ENCODE measurements around the gene HNRNPUL2. TPM values are rescaled to one million over a fixed set of nuclear protein-coding genes. Genes with fewer than 3 reads are reported as not detected.

The HNRNPUL2 gene
- total RNA-seq, 1 experiment from 2014 or later: 4.4 TPM

Other genes starting within 250 kb of the HNRNPUL2 start
- gene AHNAK, start 180.7 kb downstream of the HNRNPUL2 start, total RNA-seq (2014; rRNA removed; shearing (Covaris generic); ENCODE audit: low replicate concordance): 141 and 188 TPM in 2 replicates
- gene EEF1G, start 153.6 kb downstream of the HNRNPUL2 start, total RNA-seq (2014; rRNA removed; shearing (Covaris generic); ENCODE audit: low replicate concordance): 2,603 and 2,794 TPM in 2 replicates
- 11.7 and 14.2 TPM in 2 replicates for gene TUT1, start 135.9 kb downstream of the HNRNPUL2 start, total RNA-seq (2014; rRNA removed; shearing (Covaris generic); ENCODE audit: low replicate concordance)
- gene MTA2, start 125.6 kb downstream of the HNRNPUL2 start, total RNA-seq (2014; rRNA removed; shearing (Covaris generic); ENCODE audit: low replicate concordance): 87.5 and 107 TPM in 2 replicates
- 16.1 and 19.3 TPM in 2 replicates for gene EML3, start 114.7 kb downstream of the HNRNPUL2 start, total RNA-seq (2014; rRNA removed; shearing (Covaris generic); ENCODE audit: low replicate concordance)
- 4.5 and 7.4 TPM in 2 replicates for gene ROM1, start 114.2 kb downstream of the HNRNPUL2 start, total RNA-seq (2014; rRNA removed; shearing (Covaris generic); ENCODE audit: low replicate concordance)
- gene B3GAT3, start 105.5 kb downstream of the HNRNPUL2 start, total RNA-seq (2014; rRNA removed; shearing (Covaris generic); ENCODE audit: low replicate concordance): 34.9 and 52.3 TPM in 2 replicates
- 434 and 492 TPM in 2 replicates for gene GANAB, start 80.8 kb downstream of the HNRNPUL2 start, total RNA-seq (2014; rRNA removed; shearing (Covaris generic); ENCODE audit: low replicate concordance)
- gene INTS5, start 74.2 kb downstream of the HNRNPUL2 start, total RNA-seq (2014; rRNA removed; shearing (Covaris generic); ENCODE audit: low replicate concordance): 7.6 and 14.5 TPM in 2 replicates
- gene C11orf98, start 62.2 kb downstream of the HNRNPUL2 start, total RNA-seq (2014; rRNA removed; shearing (Covaris generic); ENCODE audit: low replicate concordance): 48.1 and 59.2 TPM in 2 replicates
- 0.09 and 6.4 TPM in 2 replicates for gene CSKMT, start 62.1 kb downstream of the HNRNPUL2 start, total RNA-seq (2014; rRNA removed; shearing (Covaris generic); ENCODE audit: low replicate concordance)
- 18.2 and 25.6 TPM in 2 replicates for gene UQCC3, start 55.8 kb downstream of the HNRNPUL2 start, total RNA-seq (2014; rRNA removed; shearing (Covaris generic); ENCODE audit: low replicate concordance)
- 1.9 and 3.2 TPM in 2 replicates for gene LBHD1, start 55.2 kb downstream of the HNRNPUL2 start, total RNA-seq (2014; rRNA removed; shearing (Covaris generic); ENCODE audit: low replicate concordance)
- 81.8 and 106 TPM in 2 replicates for gene UBXN1, start 48.4 kb downstream of the HNRNPUL2 start, total RNA-seq (2014; rRNA removed; shearing (Covaris generic); ENCODE audit: low replicate concordance)
- not detected in 2 replicates for gene LRRN4CL, start 37.9 kb downstream of the HNRNPUL2 start, total RNA-seq (2014; rRNA removed; shearing (Covaris generic); ENCODE audit: low replicate concordance)
- gene BSCL2, start 20.0 kb downstream of the HNRNPUL2 start, total RNA-seq (2014; rRNA removed; shearing (Covaris generic); ENCODE audit: low replicate concordance): 37.5 and 55.8 TPM in 2 replicates
- not detected in 2 replicates for gene GNG3, start 19.8 kb downstream of the HNRNPUL2 start, total RNA-seq (2014; rRNA removed; shearing (Covaris generic); ENCODE audit: low replicate concordance)
- 30.9 and 37.2 TPM in 2 replicates for gene TTC9C, start 1.0 kb upstream of the HNRNPUL2 start, total RNA-seq (2014; rRNA removed; shearing (Covaris generic); ENCODE audit: low replicate concordance)
- 4.6 and 14.9 TPM in 2 replicates for gene ZBTB3, start 26.7 kb upstream of the HNRNPUL2 start, total RNA-seq (2014; rRNA removed; shearing (Covaris generic); ENCODE audit: low replicate concordance)
- gene POLR2G, start 34.1 kb upstream of the HNRNPUL2 start, total RNA-seq (2014; rRNA removed; shearing (Covaris generic); ENCODE audit: low replicate concordance): 75.4 and 80.0 TPM in 2 replicates
- 12.9 and 14.6 TPM in 2 replicates for gene TAF6L, start 43.9 kb upstream of the HNRNPUL2 start, total RNA-seq (2014; rRNA removed; shearing (Covaris generic); ENCODE audit: low replicate concordance)
- gene TMEM179B, start 59.9 kb upstream of the HNRNPUL2 start, total RNA-seq (2014; rRNA removed; shearing (Covaris generic); ENCODE audit: low replicate concordance): 14.9 and 33.8 TPM in 2 replicates
- 42.0 and 58.7 TPM in 2 replicates for gene TMEM223, start 64.5 kb upstream of the HNRNPUL2 start, total RNA-seq (2014; rRNA removed; shearing (Covaris generic); ENCODE audit: low replicate concordance)
- 1.5 and 6.3 TPM in 2 replicates for gene NXF1, start 78.0 kb upstream of the HNRNPUL2 start, total RNA-seq (2014; rRNA removed; shearing (Covaris generic); ENCODE audit: low replicate concordance)
- 29.6 and 39.5 TPM in 2 replicates for gene STX5, start 104.6 kb upstream of the HNRNPUL2 start, total RNA-seq (2014; rRNA removed; shearing (Covaris generic); ENCODE audit: low replicate concordance)
- gene TEX54, start 105.4 kb upstream of the HNRNPUL2 start, total RNA-seq (2014; rRNA removed; shearing (Covaris generic); ENCODE audit: low replicate concordance): not detected in 2 replicates
- 82.0 and 102 TPM in 2 replicates for gene WDR74, start 112.1 kb upstream of the HNRNPUL2 start, total RNA-seq (2014; rRNA removed; shearing (Covaris generic); ENCODE audit: low replicate concordance)
- gene SLC3A2, start 153.4 kb upstream of the HNRNPUL2 start, total RNA-seq (2014; rRNA removed; shearing (Covaris generic); ENCODE audit: low replicate concordance): 623 and 653 TPM in 2 replicates
- not detected in 2 replicates for gene CHRM1, start 193.9 kb upstream of the HNRNPUL2 start, total RNA-seq (2014; rRNA removed; shearing (Covaris generic); ENCODE audit: low replicate concordance)

All from Caki2 (cell line).